IPS DF 19.7 (cell line): ENCODE measurements around the gene ZDHHC22.

Experiments
- DNase-seq: peaks from one replicate; pipeline ENCODE4 v3.0.0-alpha.2; 2013; ENCODE audit warnings: low read depth, low spot score

The ZDHHC22 gene

GRCh38 chr14:77126461-77126990, 15.1 kb downstream of the ZDHHC22 start:
- DNase-seq, result no peak

DNA sequence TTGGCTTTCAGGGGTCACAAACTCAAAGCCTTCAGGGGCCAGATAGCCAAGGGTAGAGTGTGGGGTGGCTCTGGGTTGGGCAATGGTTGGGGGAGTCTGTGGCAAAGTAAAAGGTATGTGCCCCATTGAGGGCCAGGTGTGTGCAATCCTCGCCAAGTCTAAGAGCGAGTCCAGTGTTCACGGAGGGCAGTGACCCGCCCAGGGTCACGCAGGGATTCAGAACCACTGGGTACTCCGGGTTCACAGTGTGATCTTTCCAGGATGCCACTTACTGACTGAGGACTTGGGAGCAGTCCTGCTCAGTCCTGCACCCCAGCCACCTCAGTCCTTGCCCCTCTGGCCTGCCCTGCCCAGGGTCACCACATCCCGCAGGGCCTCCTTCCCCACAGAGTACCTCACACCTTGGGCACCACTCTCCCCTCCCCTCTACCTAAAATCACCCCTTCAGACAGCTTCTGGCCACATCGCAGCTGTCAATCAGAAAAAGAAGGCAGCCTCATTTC, 15.7 kb downstream of the ZDHHC22 start:
- no peak for DNase-seq

DNA sequence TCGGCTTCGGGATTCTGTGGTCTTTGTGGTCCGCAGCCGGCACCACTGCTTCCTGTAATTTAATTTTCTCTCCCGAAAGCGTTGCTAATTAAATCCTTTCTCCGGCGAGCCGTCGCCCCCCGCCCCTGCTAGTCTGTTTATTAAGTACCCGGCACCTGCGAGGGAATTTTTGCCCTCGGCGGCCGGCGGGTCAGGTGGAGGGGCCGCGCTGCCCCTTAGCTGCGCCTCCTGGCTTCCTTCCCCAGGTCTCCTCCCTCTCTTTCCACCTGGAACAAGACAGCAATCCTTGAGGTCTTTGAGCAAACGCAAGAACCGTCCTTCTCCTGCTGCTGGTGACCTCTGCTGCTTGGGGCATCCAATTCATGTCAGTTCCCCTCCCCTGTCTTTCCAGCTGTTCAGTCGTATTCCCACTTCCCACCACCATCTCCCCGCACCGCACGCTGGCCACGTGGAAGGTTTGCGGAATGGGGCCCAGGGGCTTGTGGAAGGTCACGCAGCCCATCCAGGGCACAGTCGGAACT, 16.2 kb downstream of the ZDHHC22 start:
- no peak for DNase-seq

DNA sequence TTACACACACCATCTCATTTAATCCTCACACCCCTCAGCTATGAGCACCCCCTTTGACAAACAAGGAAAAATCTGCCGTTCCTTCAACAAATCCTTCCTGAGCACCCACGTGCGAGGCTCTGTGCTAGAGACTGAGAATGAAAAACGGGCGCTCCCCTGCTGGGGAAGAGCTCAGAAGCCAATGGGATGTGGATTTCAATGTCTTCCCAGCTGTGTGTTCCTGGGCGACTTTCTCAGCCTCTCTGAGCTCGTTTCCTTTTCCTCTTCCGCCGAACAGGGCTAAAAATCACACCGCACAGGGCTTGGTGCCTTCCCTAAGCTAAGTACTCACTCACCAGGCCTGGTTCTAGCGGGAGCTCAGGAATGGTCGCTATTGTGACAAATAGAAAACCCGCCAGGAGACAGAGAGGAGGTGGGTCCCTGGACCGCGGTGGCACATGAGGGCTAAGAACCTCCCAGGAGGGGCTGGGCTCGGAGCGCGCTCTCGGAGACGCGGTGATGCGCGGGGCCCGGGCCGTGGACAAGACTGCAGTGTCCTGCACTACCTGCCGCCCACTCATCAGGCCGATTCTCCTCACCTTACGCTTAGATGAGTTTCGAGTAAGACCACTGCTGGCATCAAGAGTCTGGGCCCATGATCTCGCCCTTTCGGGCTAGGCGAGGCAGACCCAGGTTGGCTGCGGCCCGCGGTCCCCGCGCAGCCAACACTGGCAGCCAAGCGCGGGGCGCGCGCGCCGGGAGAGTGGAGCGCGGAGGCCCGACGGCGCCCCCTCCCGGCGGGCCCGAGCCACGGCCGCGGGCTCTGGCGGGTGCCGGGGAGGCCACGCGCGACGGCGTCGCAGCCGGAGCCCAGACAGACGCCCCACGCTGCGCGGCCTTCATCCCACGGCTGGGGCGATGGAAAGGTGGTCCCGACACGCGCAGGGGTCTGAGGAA, 17.0 kb downstream of the ZDHHC22 start:
- DNase-seq, result no peak

DNA sequence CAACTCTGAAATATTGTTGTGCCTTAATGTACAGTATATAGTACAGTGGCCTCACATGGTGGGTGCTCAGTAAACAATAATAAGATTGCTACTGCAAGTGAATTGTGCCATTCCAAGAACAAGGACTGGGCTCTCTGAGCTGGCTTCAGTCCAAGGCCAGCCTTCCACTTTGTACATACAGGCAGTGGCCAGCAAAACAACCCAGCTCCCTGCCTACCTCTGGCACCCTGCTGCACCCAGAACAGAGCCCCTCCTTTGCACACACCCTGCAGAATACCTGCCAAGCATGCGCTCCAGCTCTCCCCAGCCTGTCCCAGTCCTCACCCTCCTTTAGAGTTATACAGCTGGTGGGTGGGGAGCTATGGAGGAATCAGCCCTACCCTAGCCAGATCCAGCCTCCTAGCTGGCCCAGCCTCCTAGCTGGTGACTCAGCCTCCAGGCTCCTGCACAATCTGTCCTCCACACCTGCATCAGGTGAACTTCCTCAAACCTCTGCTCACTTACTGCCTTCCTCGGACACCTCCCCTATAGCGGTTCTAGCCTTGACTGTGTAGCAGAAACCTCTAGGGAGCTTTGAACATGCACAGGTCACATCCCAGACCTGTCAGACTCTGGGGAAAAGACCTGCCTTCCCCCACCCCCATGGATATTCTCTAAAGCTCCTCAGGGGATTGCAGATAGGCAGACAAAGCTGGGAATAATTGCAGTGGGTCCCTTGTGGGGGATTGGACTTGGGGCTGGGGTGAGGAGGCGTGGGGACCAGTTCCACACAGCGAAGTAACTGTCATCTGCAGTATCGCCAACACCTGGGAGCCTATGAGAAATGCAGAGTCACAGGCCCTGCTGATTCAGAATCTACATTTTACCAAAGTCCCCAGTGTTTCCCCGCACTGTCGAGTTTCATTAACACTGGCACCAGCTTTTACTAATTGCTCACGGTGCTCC, 17.9 kb downstream of the ZDHHC22 start:
- DNase-seq, result no peak

DNA sequence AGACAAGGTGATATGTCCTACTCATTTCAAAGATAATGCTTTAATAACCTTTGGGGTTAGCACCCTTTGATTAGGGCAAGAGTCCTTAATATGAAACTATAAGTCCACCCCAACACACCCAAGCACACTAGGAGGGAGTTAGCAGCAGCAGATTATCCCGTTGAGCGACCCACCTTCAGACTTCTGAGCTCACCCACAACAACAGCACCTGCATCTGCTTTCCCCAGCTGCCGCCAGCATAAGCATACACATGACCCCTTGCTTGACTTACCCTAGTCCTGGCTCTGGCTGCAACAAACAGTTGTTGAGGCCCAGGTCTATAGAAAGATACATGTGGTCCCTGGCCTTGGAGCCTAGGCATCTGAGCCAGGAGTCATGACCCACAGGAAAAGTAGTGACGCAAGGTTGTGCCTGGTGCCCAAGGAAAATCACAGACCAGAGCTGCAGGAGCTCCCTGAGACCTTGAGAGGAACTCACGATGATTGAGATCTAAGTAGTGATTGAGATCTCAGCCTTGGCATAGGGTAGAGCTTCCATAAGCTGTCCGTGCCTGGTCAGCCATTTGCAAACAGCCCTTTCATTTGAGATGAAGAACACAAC, 19.0 kb downstream of the ZDHHC22 start:
- no peak for DNase-seq

DNA sequence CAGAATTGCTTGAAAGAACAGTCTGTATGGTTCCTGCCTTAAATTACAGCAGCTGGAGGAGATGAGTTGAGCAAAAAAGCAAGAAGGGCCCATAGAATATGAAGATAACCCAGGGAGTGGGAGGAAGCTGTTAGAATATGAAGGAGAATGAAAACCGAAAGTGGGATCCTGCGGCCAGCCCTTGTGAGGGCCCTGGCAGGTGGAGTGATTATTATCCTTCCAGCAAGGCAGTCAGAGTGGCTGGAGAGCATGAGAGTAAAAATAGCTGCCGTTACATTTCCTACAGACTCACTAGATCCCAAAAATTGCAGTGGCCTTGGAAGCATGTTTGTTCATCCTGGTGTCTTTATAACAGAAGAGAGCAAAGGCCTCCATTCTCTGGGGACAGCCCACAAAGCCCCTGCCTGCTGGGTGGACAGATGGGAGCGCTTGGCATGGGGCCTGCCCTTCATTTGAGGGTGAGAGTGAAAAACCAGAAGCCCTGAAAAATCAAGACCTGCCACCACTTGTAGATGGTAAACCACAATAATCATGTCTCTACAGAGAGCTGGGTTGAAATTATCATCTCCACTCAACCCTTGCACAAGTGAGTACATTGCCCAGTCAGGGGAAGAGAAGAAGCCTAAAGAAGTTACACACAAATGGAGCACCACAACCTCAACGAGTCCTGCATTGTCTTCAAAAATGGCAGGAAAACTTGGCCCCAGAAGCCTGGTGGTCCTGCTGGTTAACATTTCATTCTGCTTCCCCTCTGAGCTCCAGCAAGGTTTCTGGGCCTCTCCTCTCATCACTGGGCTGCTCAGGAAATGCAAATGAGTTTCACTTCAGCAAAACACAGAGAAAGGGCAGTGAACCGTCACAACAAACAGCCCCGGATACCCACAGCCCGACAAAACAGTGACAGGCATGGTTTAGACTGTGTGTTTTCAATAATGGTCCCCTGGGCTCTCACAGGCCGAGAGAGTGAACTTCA, 20.5 kb downstream of the ZDHHC22 start:
- DNase-seq, result no peak

- DNase-seq, result no peak
Measured at GRCh38 chr14:77119851-77120250, 21.7 kb downstream of the ZDHHC22 start.

- DNase-seq, result no peak
Measured at GRCh38 chr14:77116172-77116817, 25.3 kb downstream of the ZDHHC22 start.

- DNase-seq, result no peak
Measured at GRCh38 chr14:77114609-77115008, 27.0 kb downstream of the ZDHHC22 start.

GRCh38 chr14:77113644-77114043, 27.9 kb downstream of the ZDHHC22 start:
- DNase-seq, result no peak

DNA sequence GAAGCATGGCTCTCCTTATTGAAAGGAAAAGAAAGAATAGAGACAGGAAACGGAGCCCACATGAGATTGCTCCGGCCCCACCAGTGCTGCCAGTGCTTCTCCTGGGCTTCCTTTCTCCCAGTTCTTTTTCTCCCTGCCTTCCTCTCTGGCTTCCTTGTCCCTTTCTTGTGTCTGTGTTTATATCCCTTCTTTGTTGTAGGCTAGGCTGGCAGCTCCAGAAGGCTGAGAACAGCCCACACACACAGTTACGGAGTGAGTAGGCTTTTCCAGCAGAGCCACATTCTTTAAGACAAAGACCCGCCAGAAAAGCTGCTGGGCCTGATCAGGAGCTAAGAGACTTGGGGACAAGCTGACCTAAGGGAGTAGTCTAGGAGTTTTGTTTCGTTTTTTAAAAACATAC, 30.6 kb downstream of the ZDHHC22 start:
- DNase-seq, result peak; percentile 87

GRCh38 chr14:77110286-77110685, 31.3 kb downstream of the ZDHHC22 start:
- DNase-seq, result no peak

DNA sequence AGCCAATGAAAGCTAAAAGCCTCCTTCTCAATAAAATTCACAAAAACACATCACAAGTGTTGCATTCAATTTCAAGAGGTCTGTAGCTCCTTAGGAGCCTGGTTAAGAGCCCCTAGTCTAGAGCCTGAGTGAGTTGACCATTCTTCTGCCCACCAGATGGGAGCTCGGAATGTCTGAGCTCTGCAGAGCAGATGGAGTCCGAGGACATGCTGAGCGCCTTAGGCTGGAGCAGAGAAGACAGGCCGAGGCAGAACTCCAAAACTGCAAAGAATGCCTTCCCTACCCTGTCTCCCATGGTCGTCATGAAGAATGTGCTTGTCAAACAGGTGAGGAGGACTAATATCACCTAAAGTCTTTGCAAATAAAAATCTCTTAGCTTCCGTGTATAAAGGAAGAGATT, 31.9 kb downstream of the ZDHHC22 start:
- no peak for DNase-seq

DNA sequence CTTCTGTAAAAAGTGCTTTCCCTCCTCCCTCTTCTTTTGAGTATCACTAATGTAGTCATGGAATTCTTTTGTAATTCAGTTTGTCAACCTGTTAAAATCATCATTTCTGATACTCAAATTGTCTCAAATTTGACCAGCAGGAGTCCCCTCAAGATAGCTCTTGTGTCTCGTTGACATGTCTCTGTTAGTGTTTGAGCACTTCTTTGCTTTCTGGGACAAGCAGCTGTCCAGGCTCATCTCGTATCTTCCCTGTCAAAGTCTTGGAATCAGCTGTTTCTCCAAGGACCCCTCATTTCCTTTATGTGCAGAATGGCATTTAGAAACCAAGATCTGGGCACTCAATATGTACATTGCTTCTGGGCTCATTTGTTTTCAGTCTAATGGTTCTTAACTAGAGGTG, 32.8 kb downstream of the ZDHHC22 start:
- DNase-seq, result no peak

DNA sequence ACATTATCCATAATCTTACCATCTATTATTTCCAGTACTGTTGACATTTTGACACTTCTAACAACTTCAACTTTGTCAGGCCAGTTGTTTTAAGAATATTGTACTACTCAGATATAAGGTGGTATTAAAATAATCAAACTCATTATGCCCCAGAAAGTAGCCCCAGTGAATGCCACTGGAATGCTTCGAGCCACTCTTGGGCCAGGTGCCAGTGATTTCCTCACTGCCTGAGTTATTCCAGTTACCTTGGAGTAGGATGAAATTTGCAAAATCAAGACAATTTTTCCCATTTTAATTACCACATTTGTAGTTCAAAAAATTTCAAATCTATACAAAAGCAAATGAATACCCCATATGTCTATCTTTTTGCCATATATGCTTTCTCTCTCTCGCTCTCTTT, 34.4 kb downstream of the ZDHHC22 start:
- DNase-seq, result no peak

GRCh38 chr14:77106666-77107065, 34.9 kb downstream of the ZDHHC22 start:
- DNase-seq, result no peak

DNA sequence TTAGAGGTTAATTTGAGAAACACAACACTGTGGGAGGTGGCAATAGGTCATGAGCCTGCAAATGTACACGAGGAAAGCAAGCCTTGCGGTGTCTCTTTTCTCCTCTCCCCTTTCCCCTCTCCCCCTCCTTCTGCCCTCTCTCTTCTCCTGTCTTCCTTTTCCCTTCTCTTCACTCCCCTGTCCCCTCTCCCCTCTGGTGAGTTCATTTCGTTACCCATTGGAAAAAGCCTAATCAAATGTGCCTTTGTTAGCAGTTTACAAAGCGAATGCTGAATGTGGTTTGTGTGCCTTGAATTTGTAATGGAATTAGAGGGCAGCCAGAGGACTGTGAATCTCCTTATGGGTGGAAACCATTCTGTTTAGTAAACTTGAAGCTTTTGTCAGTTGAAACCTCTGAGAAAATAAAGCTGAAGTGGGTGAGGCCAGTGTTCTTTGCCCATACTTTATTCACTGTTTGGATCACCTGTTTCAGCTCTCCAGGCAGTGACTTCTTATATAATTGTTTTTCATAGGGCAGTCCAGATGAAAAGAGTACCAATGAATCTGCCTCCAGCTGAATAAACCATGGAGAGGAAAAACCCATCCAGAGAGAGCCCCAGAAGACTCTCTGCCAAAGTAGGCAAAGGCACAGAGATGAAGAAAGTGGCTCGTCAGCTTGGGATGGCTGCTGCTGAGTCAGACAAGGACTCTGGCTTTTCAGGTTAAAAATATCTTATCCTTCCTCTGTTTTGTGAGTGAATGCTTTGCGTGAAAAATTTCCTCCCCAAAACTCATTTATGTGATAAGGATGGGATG, 36.2 kb downstream of the ZDHHC22 start:
- no peak for DNase-seq

GRCh38 chr14:77104393-77104792, 37.2 kb downstream of the ZDHHC22 start:
- no peak for DNase-seq
